ENCODE measurements around the gene PDZD2. TPM values are rescaled to one million over a fixed set of nuclear protein-coding genes. Genes with fewer than 3 reads are reported as not detected.
"Not testable (repeated sequence)": the region's sequence is repeated elsewhere in the genome, so short reads cannot be mapped to it uniquely, and the experiment has no call there.

PDZD2 gene
- total RNA-seq, 1 donor from 2014 or later, result 70.9 TPM

DNA sequence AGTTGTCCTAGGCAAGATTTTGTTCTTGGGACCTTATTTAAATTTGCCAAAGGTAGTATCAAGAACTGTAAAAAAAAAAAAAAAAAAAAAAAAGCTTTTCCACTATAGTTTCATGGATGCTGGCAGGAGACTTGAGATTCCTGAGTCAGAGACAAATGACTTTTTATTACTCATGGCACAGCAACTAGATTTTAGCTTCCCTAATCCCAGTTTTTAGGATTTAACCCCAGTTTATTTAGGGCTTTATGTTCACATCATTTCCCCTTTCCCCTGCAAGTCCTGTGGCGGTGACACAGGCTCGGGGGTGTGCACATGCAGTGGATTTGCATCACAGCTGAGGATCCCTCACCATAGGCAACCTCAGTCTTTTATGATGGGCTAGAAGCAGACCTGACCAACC lies 390.3 kb downstream of the PDZD2 start:
- no peaks in the 10 kb centered on the region for H3K9me3 ChIP-seq
- intact Hi-C loops (cut with DNase I), result no loop called here
- H3K27me3 ChIP-seq, result no peaks in the 10 kb centered on the region
- DNase-seq (no peak), ATAC-seq (no peak)
- no peak overlapping the region for H3K27ac ChIP-seq
- no peak overlapping the region for H3K4me3 ChIP-seq
- no peaks in the 10 kb centered on the region for H3K36me3 ChIP-seq
- TF ChIP-seq, protein P1, sequence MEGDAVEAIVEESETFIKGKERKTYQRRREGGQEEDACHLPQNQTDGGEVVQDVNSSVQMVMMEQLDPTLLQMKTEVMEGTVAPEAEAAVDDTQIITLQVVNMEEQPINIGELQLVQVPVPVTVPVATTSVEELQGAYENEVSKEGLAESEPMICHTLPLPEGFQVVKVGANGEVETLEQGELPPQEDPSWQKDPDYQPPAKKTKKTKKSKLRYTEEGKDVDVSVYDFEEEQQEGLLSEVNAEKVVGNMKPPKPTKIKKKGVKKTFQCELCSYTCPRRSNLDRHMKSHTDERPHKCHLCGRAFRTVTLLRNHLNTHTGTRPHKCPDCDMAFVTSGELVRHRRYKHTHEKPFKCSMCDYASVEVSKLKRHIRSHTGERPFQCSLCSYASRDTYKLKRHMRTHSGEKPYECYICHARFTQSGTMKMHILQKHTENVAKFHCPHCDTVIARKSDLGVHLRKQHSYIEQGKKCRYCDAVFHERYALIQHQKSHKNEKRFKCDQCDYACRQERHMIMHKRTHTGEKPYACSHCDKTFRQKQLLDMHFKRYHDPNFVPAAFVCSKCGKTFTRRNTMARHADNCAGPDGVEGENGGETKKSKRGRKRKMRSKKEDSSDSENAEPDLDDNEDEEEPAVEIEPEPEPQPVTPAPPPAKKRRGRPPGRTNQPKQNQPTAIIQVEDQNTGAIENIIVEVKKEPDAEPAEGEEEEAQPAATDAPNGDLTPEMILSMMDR (IDR thresholded peaks at IDR 0.05), result no peak
- H3K4me1 ChIP-seq, result peaks cover 42% of the 10 kb centered on the region

DNA sequence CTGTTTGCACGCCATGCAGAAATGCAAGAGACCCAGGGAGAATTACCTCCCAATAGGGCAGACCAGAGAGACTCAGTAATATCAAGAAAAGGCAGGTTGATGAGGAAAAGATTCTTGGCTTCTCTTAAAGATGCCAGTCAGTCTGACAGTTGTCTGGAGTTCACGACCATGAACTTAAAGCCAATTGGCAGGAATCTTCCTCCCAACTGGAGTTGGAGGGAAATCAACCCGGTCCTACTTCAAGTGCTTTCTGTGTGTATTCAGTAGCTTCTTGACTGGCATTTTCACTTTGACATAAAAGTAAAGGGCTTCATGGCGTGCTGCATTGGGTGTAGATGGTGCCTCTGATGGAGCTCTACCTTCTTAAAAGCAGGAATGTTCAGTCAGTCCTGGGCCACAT lies 390.9 kb downstream of the PDZD2 start:
- ATAC-seq (no peak), DNase-seq (no peak)
- intact Hi-C loops (cut with DNase I), result no loop called here
- Histone ChIP-seq H3K36me3 (no peaks in the 10 kb centered on the region), H3K27ac (no peak overlapping the region), H3K27me3 (no peaks in the 10 kb centered on the region), H3K9me3 (no peaks in the 10 kb centered on the region), H3K4me3 (no peak overlapping the region), H3K4me1 (peaks cover 42% of the 10 kb centered on the region)
- TF ChIP-seq, protein P1 (IDR thresholded peaks at IDR 0.05), result no peak

DNA sequence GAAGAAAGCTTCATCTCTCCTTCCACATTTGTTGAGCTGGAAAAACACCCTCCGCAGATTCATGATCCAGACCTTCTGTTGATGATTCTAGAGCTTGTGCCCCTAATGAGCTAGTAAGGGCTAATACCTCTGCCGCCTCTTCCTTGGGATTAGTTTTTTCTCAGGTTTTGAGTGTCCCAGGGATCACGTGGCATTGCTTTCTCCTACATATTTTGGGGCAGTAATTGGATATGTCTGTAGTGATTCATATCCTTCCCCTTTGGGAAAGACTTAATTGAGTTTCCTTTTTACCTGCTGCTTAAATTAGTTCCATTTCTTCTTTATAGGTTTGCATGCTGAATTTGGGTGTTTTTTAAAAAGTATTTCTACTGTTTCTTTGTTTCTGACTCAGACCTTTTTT lies 391.3 kb downstream of the PDZD2 start:
- ATAC-seq (no peak), DNase-seq (no peak)
- H3K4me1 ChIP-seq, result peaks cover 42% of the 10 kb centered on the region
- no peak overlapping the region for H3K27ac ChIP-seq
- H3K27me3 ChIP-seq, result no peaks in the 10 kb centered on the region
- H3K36me3 ChIP-seq, result no peaks in the 10 kb centered on the region
- H3K9me3 ChIP-seq, result no peaks in the 10 kb centered on the region
- intact Hi-C loops (cut with DNase I), result no loop called here
- no peak overlapping the region for H3K4me3 ChIP-seq
- TF ChIP-seq, protein P1 (IDR thresholded peaks at IDR 0.05), result no peak

DNA sequence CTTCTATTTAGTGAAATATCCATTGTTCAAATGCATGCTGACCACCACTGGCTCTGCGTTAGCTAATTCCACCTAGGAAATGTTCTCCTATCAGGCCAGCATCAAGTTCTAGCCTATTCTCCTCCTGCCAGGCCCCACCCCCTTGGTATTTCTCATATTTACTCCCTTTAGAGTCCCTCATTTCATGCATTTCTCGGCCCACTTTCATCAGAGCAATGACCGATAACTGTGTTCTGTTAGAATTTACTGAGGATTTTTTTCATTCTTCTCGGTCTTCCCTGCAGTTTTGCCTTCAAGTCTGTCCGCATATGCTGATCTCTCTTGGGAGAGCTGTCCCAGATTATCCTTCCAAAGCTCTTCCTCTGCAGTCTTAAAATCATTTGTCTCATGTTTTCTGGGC lies 391.8 kb downstream of the PDZD2 start:
- ATAC-seq, result no peak
- Histone ChIP-seq H3K4me3 (no peak overlapping the region), H3K27me3 (no peaks in the 10 kb centered on the region), H3K36me3 (no peaks in the 10 kb centered on the region), H3K9me3 (no peaks in the 10 kb centered on the region), H3K4me1 (peaks cover 42% of the 10 kb centered on the region), H3K27ac (no peak overlapping the region)
- TF ChIP-seq, protein P1 (IDR thresholded peaks at IDR 0.05), result no peak
- intact Hi-C loops (cut with DNase I), result no loop called here
- no peak for DNase-seq

DNA sequence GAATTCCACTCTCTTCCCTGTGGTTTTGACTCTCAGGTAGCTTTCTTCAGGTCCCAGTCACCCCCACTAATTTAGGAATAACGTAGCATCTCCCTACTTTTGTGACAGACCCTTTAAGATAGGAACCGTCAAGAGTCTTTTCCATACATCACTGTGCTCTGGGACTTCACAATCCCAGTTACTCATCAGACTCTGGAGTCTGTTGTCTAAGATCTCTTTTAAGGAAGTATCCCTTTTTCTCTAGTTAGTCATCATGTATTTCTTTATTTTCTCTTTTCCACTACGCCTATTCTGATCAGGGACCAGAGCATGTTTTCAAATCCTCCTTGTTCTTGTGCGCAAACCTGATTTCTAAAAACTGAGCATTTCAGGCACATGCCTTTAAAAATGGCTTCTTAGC lies 392.2 kb downstream of the PDZD2 start:
- Histone ChIP-seq H3K4me3 (no peak overlapping the region), H3K4me1 (peaks cover 42% of the 10 kb centered on the region), H3K36me3 (no peaks in the 10 kb centered on the region), H3K27me3 (no peaks in the 10 kb centered on the region), H3K27ac (no peak overlapping the region), H3K9me3 (no peaks in the 10 kb centered on the region)
- intact Hi-C loops (cut with DNase I), result no loop called here
- TF ChIP-seq, protein P1 (IDR thresholded peaks at IDR 0.05), result no peak
- ATAC-seq (no peak), DNase-seq (no peak)

DNA sequence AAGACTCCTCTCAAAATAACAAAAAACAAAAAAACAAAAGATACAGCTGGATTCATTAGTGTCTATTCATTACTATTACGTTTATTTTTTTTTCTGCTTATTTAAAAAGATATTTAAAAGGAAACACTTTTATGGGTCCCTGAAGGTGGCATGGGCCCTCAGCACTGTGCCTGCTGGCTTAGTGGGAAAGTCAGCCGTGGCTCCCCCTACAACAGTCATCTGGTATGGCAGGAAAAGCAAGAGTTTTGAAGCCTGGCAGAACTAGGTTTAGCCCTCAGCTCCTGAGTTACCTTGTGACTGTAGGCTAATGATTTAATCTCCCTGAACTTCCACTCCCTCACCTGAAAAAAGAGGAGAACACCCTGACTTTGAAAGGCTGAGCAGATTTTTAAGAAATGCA lies 399.6 kb downstream of the PDZD2 start:
- intact Hi-C loops (cut with DNase I), result no loop called here
- Histone ChIP-seq H3K27me3 (no peaks in the 10 kb centered on the region), H3K36me3 (peaks cover 5% of the 10 kb centered on the region), H3K9me3 (no peaks in the 10 kb centered on the region), H3K4me1 (peaks cover 10% of the 10 kb centered on the region), H3K4me3 (no peak overlapping the region), H3K27ac (no peak overlapping the region)
- no peak for ATAC-seq
- TF ChIP-seq, protein P1 (IDR thresholded peaks at IDR 0.05), result no peak
- no peak for DNase-seq

DNA sequence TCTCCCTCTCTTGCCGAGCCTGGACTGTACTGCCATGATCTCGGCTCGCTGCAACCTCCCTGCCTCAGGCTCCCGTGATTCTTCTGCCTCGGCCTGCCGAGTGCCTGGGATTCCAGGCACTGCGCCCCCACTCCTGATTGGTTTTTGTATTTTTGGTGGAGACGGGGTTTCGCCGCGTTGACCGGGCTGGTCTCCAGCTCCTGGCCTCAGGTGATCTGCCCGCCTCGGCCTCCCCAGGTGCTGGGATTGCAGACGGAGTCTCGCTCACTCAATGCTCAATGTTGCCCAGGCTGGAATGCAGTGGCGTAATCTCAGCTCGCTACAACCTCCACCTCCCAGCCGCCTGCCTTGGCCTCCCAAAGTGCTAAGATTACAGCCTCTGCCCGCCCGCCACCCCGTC lies 400.2 kb downstream of the PDZD2 start:
- H3K9me3 ChIP-seq; H3K27ac ChIP-seq; H3K4me1 ChIP-seq; H3K27me3 ChIP-seq; ATAC-seq; DNase-seq; H3K36me3 ChIP-seq; intact Hi-C loops (cut with DNase I); H3K4me3 ChIP-seq: not testable (repeated sequence)

DNA sequence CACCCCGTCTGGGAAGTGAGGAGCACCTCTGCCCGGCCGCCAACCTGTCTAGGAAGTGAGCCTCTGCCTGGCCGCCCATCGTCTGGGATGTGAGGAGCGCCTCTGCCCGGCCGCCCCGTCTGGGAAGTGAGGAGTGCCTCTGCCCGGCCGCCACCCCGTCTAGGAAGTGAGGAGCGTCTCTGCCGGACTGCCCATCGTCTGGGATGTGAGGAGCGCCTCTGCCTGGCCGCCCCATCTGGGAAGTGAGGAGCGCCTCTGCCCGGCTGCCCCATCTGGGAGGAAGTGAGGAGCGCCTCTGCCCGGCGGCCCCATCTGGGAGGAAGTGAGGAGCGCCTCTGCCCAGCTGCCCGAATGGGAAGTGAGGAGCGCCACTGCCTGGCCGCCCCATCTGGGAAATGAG lies 400.7 kb downstream of the PDZD2 start:
- intact Hi-C loops (cut with DNase I); ATAC-seq; H3K9me3 ChIP-seq; H3K4me1 ChIP-seq; H3K27me3 ChIP-seq; H3K36me3 ChIP-seq; H3K27ac ChIP-seq; H3K4me3 ChIP-seq; DNase-seq: not testable (repeated sequence)

DNA sequence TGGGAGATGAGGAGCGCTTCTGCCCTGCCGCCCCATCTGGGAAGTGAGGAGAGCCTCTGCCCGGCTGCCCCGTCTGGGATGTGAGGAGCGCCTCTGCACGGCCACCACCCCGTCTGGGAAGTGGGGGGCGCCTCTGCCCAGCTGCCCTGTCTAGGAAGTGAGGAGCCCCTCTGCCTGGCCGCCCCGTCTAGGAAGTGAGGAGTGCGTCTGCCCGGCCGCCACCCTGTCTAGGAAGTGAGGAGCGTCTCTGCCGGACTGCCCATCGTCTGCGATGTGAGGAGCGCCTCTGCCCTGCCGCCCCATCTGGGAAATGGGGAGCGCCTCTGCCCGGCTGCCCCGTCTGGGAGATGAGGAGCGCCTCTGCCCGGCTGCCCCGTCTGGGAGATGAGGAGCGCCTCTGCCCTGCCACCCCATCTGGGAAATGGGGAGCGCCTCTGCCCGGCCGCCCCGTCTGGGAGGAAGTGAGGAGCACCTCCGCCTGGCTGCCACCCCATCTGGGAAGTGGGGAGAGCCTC lies 401.3 kb downstream of the PDZD2 start:
- DNase-seq; H3K27ac ChIP-seq; H3K27me3 ChIP-seq; H3K4me1 ChIP-seq; H3K4me3 ChIP-seq; H3K36me3 ChIP-seq; H3K9me3 ChIP-seq; intact Hi-C loops (cut with DNase I); ATAC-seq: not testable (repeated sequence)

All from upper lobe of right lung (tissue), 1 donor.